DND-41 (cell line): ENCODE data around the gene SPTLC3.
A peak's percentile ranks its signal among the peaks of the same experiment; 100 is the strongest.

Source experiments
- ATAC-seq: fragments of 200-7000 bp; cut with Tn5 transposase; 3 replicates; pipeline ENCODE4 v1.9.1; 2021; ENCODE audit warnings: low read depth; ENCODE audit not compliant: insufficient read depth
- DNase-seq: peaks from one replicate; pipeline ENCODE4 v3.0.0-alpha.2; 2020
- H2AFZ ChIP-seq: 2 replicates; pipeline ENCODE4 v1.6.0; 2012; ENCODE audit warnings: low read depth, low read length
- H3K27ac ChIP-seq: 2 replicates; pipeline ENCODE4 v1.5.1; 2012; ENCODE audit warnings: low read length, inconsistent platforms
- H3K27me3 ChIP-seq: fragments of 200-600 bp; sonication (generic); 2 replicates; pipeline ENCODE4 v1.6.0; 2012; ENCODE audit warnings: low read length, mild to moderate bottlenecking, inconsistent platforms; ENCODE audit not compliant: insufficient read depth, poor library complexity
- H3K36me3 ChIP-seq: 2 replicates; pipeline ENCODE4 v1.5.1; 2012; ENCODE audit warnings: low read length, inconsistent platforms; ENCODE audit not compliant: insufficient read depth
- H3K4me1 ChIP-seq: 2 replicates; pipeline ENCODE4 v1.5.1; 2012; ENCODE audit warnings: mild to moderate bottlenecking, low read length; ENCODE audit not compliant: insufficient read depth
- H3K4me2 ChIP-seq: 2 replicates; pipeline ENCODE4 v1.6.0; 2012; ENCODE audit warnings: mild to moderate bottlenecking, moderate library complexity, low read length, inconsistent platforms; ENCODE audit not compliant: insufficient read depth
- H3K4me3 ChIP-seq, 2 experiments: fragments of 200-600 bp in 1 of 2; shearing (Covaris generic) in 1 of 2; 2 replicates each; pipeline ENCODE4 v1.5.1; 2012 to 2016; ENCODE audit warnings: inconsistent platforms in 2 of 2, low read length in 2 of 2, mild to moderate bottlenecking in 2 of 2, low read depth in 1 of 2, moderate library complexity in 1 of 2
- H3K79me2 ChIP-seq: 2 replicates; pipeline ENCODE4 v1.6.0; 2012; ENCODE audit warnings: low read length, inconsistent platforms; ENCODE audit not compliant: insufficient read depth
- H3K9ac ChIP-seq: 2 replicates; pipeline ENCODE4 v1.6.0; 2012; ENCODE audit warnings: low read depth, mild to moderate bottlenecking, inconsistent platforms, low read length, moderate library complexity
- H3K9me3 ChIP-seq: 2 replicates; pipeline ENCODE4 v1.5.1; 2012; ENCODE audit warnings: low read length, moderate library complexity, mild to moderate bottlenecking, inconsistent platforms; ENCODE audit not compliant: insufficient read depth, severe bottlenecking
- H4K20me1 ChIP-seq: 2 replicates; pipeline ENCODE4 v1.6.0; 2012; ENCODE audit warnings: low read length; ENCODE audit not compliant: insufficient read depth
- EZH2 ChIP-seq: IDR thresholded peaks from 3 replicates; pipeline ENCODE4 v1.6.1; 2012; ENCODE audit warnings: borderline replicate concordance, low read depth, mild to moderate bottlenecking, moderate library complexity, low read length, inconsistent platforms; ENCODE audit not compliant: severe bottlenecking
- TF ChIP-seq, protein P1 (sequence below): IDR thresholded peaks from 2 replicates; pipeline ENCODE4 v1.5.1; 2012; ENCODE audit warnings: borderline replicate concordance, low read length, moderate library complexity, mild to moderate bottlenecking; ENCODE audit not compliant: poor library complexity, severe bottlenecking; ENCODE audit errors: extremely low read depth

SPTLC3 gene

DNA sequence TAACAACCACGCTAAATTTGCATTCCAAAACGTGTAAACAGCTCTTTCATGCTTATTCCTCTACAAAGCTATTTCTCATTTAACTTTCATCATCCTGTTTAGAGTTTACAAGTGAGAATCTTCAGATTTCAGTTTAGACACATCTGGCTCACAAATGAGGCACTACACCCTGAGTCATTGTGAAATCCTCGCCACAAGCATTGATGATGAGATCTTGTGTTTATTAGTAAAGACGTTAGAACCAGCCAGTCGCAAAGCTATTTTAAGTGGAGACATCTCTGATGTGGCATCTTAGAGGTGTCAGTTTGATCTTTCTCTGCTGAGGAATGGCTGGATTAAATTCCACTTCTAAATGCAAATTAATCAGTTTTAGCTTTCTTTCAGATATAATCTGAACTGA, 204.0 kb downstream of the SPTLC3 start:
- TF ChIP-seq, protein P1, sequence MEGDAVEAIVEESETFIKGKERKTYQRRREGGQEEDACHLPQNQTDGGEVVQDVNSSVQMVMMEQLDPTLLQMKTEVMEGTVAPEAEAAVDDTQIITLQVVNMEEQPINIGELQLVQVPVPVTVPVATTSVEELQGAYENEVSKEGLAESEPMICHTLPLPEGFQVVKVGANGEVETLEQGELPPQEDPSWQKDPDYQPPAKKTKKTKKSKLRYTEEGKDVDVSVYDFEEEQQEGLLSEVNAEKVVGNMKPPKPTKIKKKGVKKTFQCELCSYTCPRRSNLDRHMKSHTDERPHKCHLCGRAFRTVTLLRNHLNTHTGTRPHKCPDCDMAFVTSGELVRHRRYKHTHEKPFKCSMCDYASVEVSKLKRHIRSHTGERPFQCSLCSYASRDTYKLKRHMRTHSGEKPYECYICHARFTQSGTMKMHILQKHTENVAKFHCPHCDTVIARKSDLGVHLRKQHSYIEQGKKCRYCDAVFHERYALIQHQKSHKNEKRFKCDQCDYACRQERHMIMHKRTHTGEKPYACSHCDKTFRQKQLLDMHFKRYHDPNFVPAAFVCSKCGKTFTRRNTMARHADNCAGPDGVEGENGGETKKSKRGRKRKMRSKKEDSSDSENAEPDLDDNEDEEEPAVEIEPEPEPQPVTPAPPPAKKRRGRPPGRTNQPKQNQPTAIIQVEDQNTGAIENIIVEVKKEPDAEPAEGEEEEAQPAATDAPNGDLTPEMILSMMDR = no peak
- TF ChIP-seq EZH2 = no peak
- peak overlapping the region; percentile 14; the same call in 1 of the 2 replicates for H3K4me2 ChIP-seq
- no peaks in the 10 kb centered on the region for H4K20me1 ChIP-seq

DNA sequence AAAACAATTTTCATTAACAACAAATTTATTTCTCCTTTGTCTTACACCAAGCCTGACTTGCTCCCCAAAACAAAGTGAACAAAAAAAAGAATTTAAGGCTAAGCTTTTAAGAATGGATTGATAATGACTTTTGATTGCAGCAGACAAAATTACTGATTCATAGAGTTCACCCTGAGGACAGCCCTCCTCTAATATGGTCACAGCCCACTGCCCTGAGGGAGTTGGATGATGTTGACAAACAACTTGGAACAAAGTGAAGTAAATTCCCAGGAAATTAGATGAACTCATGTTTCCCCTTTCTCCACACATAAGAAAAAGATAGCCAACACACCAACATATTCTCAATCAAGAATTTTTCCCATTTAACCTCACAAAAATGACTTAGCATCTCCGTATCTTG, 204.6 kb downstream of the SPTLC3 start:
- H3K36me3 ChIP-seq = no peaks in the 10 kb centered on the region
- H4K20me1 ChIP-seq = no peaks in the 10 kb centered on the region
- H3K4me3 ChIP-seq = no peak overlapping the region
- no peak overlapping the region for H3K4me2 ChIP-seq
- H3K9ac ChIP-seq = no peak overlapping the region
- no peaks in the 10 kb centered on the region for H3K9me3 ChIP-seq
- H2AFZ ChIP-seq = no peak overlapping the region
- TF ChIP-seq EZH2 = no peak
- TF ChIP-seq, protein P1 = no peak
- no peaks in the 10 kb centered on the region for H3K79me2 ChIP-seq
- peaks cover 43% of the 10 kb centered on the region for H3K4me1 ChIP-seq
- DNase-seq (no peak), ATAC-seq (no peak)
- H3K27me3 ChIP-seq = no peaks in the 10 kb centered on the region
- peak overlapping the region; percentile 19; the same call in 1 of the 2 replicates for H3K27ac ChIP-seq

More for the DNA sequence above, 204.0 kb downstream of the SPTLC3 start:
- Histone ChIP-seq H2AFZ (no peak overlapping the region), H3K79me2 (no peaks in the 10 kb centered on the region), H3K9ac (no peak overlapping the region), H3K4me3 (no peak overlapping the region), H3K4me1 (peaks cover 43% of the 10 kb centered on the region), H3K9me3 (no peaks in the 10 kb centered on the region), H3K27ac (peak overlapping the region; percentile 28; the same call in 1 of the 2 replicates), H3K36me3 (no peaks in the 10 kb centered on the region), H3K27me3 (no peaks in the 10 kb centered on the region)
- peak; percentile 72 for DNase-seq
- ATAC-seq = peak; percentile 93

DNA sequence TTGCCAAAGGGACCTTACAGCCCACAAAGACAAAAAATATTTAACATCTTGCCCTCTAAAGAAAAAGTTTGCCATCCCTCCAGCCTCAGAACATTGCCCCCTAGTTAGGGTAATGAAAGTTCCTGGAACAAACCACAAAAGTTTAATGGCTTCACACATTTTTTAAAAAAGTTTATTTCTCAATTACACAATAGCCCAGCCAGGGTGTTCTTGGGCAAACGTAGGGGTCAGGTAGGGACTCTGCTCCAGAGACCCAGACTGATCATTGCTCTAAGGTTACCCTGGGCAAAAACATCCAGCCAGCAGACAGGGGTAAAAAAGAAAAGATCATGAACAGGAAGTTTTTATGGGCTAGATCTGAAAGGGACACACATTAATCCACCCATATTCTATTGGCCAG, 207.8 kb downstream of the SPTLC3 start:
- Histone ChIP-seq H3K9ac (no peak overlapping the region), H3K36me3 (no peaks in the 10 kb centered on the region; the same call in 1 of the 2 replicates)
- ATAC-seq = no peak

More for the DNA sequence above, 207.8 kb downstream of the SPTLC3 start:
- peaks cover 56% of the 10 kb centered on the region for H3K4me1 ChIP-seq
- no peaks in the 10 kb centered on the region for H3K9me3 ChIP-seq
- no peak for TF ChIP-seq EZH2
- H3K4me3 ChIP-seq = no peak overlapping the region
- H2AFZ ChIP-seq = no peak overlapping the region
- no peaks in the 10 kb centered on the region for H3K79me2 ChIP-seq
- H3K27me3 ChIP-seq = no peaks in the 10 kb centered on the region
- H3K27ac ChIP-seq = no peak overlapping the region
- DNase-seq = no peak
- H3K4me2 ChIP-seq = no peak overlapping the region
- H4K20me1 ChIP-seq = no peaks in the 10 kb centered on the region
